Raji (cell line): ENCODE data around the gene SSR1.

ENCODE experiments used
- POLR2A ChIP-seq: IDR thresholded peaks from 2 replicates; pipeline ENCODE4 v1.6.1; 2011; ENCODE audit warnings: low read depth, low read length, control low read depth; ENCODE audit not compliant: insufficient read depth

Gene SSR1

GRCh38 chr6:7316658-7317533 is 3.9 kb upstream of the SSR1 start:
- no peak for TF ChIP-seq POLR2A

- TF ChIP-seq POLR2A, result no peak
These were observed 3.0 kb upstream of the SSR1 start for GRCh38 chr6:7315948-7316365.

- TF ChIP-seq POLR2A, result no peak
These were observed 1.4 kb upstream of the SSR1 start for GRCh38 chr6:7314414-7314813.

- TF ChIP-seq POLR2A, result no peak
These were observed 636 bp upstream of the SSR1 start for GRCh38 chr6:7313505-7314165.

GRCh38 chr6:7311917-7312615 is 933 bp downstream of the SSR1 start:
- no peak for TF ChIP-seq POLR2A

GRCh38 chr6:7311176-7311575 is 1.8 kb downstream of the SSR1 start:
- TF ChIP-seq POLR2A, result no peak

GRCh38 chr6:7309050-7309449 is 3.9 kb downstream of the SSR1 start:
- no peak for TF ChIP-seq POLR2A

- no peak for TF ChIP-seq POLR2A
These were observed 5.5 kb downstream of the SSR1 start for GRCh38 chr6:7307533-7307932.

- TF ChIP-seq POLR2A, result no peak
These were observed 8.2 kb downstream of the SSR1 start for GRCh38 chr6:7304821-7305220.

- TF ChIP-seq POLR2A, result no peak
These were observed 11.3 kb downstream of the SSR1 start for GRCh38 chr6:7301702-7302101.

GRCh38 chr6:7300926-7301325 is 12.1 kb downstream of the SSR1 start:
- no peak for TF ChIP-seq POLR2A

- TF ChIP-seq POLR2A, result no peak
These were observed 14.9 kb downstream of the SSR1 start for GRCh38 chr6:7298113-7298512.

GRCh38 chr6:7296602-7297001 is 16.4 kb downstream of the SSR1 start:
- no peak for TF ChIP-seq POLR2A

- no peak for TF ChIP-seq POLR2A
These were observed 17.1 kb downstream of the SSR1 start for GRCh38 chr6:7295916-7296315.

GRCh38 chr6:7292596-7293255 is 20.3 kb downstream of the SSR1 start:
- TF ChIP-seq POLR2A, result no peak
